T-cell (primary cell): ENCODE results near the gene KCNQ2. TPM values are rescaled to one million over a fixed set of nuclear protein-coding genes. Genes with fewer than 3 reads are reported as not detected.
A peak's percentile ranks its signal among the peaks of the same experiment; 100 is the strongest.
"Not testable (repeated sequence)": the region's sequence is repeated elsewhere in the genome, so short reads cannot be mapped to it uniquely, and the experiment has no call there.

Experiments
- ATAC-seq, 4 experiments: fragments of 200-7000 bp in 3 of 4; fragments of 150-1000 bp in 1 of 4; cut with Tn5 transposase; replicated peaks in 1 of 4; 1 replicate in 3 of 4; 2 replicates in 1 of 4; pipeline ENCODE4 v1.10.0; 2021; ENCODE audit warnings: moderate library complexity in 3 of 4, mild to moderate bottlenecking in 2 of 4, moderate number of reproducible peaks in 1 of 4
- CTCF ChIA-PET, 2 donors: fragments of 300-600 bp; sonication (Branson Sonifier 250); formaldehyde crosslinking; loops; one replicate each; lab custom pipeline; 2022; ENCODE audit warnings: antibody characterized with exemption in 2 of 2; lab: Charles Lee
- POLR2A ChIA-PET, 2 donors: fragments of 300-600 bp; sonication (Branson Sonifier 250); formaldehyde crosslinking; loops; one replicate each; lab custom pipeline; 2022; ENCODE audit warnings: antibody characterized with exemption in 2 of 2; lab: Charles Lee
- DNase-seq, 35 experiments: peaks; one replicate each; pipeline versions ENCODE4 v3.0.0 to v3.0.0-alpha.2; 2013 to 2023
- H3K27ac ChIP-seq: one replicate; pipeline ENCODE4 v1.5.1; 2013; ENCODE audit warnings: low read length
- H3K27me3 ChIP-seq, 2 experiments: replicated peaks in 1 of 2; 1 replicate in 1 of 2; 2 replicates in 1 of 2; pipeline versions ENCODE4 v1.6.1 to v1.7.0; 2013; ENCODE audit warnings: low read length in 1 of 2, mixed read lengths in 1 of 2; ENCODE audit not compliant: control insufficient read depth in 2 of 2, insufficient read depth in 2 of 2; ENCODE audit errors: extremely low read depth in 1 of 2
- H3K36me3 ChIP-seq, 2 donors: 1 replicate in 1 of 2; 2 replicates in 1 of 2; pipeline versions ENCODE4 v1.6.1 to v1.7.0; 2013; ENCODE audit warnings: low read length in 1 of 2; ENCODE audit not compliant: control insufficient read depth in 2 of 2, insufficient read depth in 1 of 2; ENCODE audit errors: extremely low read depth in 1 of 2
- H3K4me1 ChIP-seq, 2 experiments: 1 replicate in 1 of 2; 2 replicates in 1 of 2; pipeline versions ENCODE4 v1.6.1 to v1.7.0; 2013; ENCODE audit warnings: low read length in 2 of 2, mixed read lengths in 1 of 2; ENCODE audit not compliant: insufficient read depth in 2 of 2, control insufficient read depth in 1 of 2; ENCODE audit errors: extremely low read depth in 1 of 2
- H3K4me3 ChIP-seq, 2 donors: 1 replicate in 1 of 2; 2 replicates in 1 of 2; pipeline versions ENCODE4 v1.5.1 to v1.7.0; 2013; ENCODE audit warnings: mild to moderate bottlenecking in 2 of 2, low read length in 1 of 2, moderate library complexity in 1 of 2; ENCODE audit not compliant: control insufficient read depth in 1 of 2; ENCODE audit errors: extremely low read depth in 1 of 2
- H3K9me3 ChIP-seq: 2 replicates; pipeline ENCODE4 v1.7.0; 2013
- H3K27ac Mint-ChIP-seq, 2 donors: one replicate each; pipeline ENCODE4 v1.8.0; 2020 to 2021; ENCODE audit warnings: mild to moderate bottlenecking in 2 of 2, mixed read lengths in 2 of 2
- H3K27me3 Mint-ChIP-seq, 2 donors: one replicate each; pipeline ENCODE4 v1.8.0; 2021 to 2022; ENCODE audit warnings: mixed read lengths in 2 of 2
- H3K36me3 Mint-ChIP-seq: one replicate; pipeline ENCODE4 v1.8.0; 2021; ENCODE audit warnings: mixed read lengths
- H3K4me1 Mint-ChIP-seq, 3 donors: one replicate each; pipeline ENCODE4 v1.8.0; 2020 to 2022; ENCODE audit warnings: mixed read lengths in 3 of 3, mild to moderate bottlenecking in 1 of 3
- H3K4me3 Mint-ChIP-seq, 3 donors: one replicate each; pipeline ENCODE4 v1.8.0; 2020 to 2022; ENCODE audit warnings: mild to moderate bottlenecking in 3 of 3, mixed read lengths in 3 of 3, moderate library complexity in 3 of 3
- H3K9me3 Mint-ChIP-seq, 3 donors: one replicate each; pipeline ENCODE4 v1.8.0; 2020 to 2022; ENCODE audit warnings: mixed read lengths in 3 of 3
- WGBS: methylation state at CpG from one replicate; pipeline ENCODE4 v1.1.5; 2013; ENCODE audit warnings: missing lambda C conversion rate; ENCODE audit not compliant: insufficient coverage; 5-methylcytosine and 5-hydroxymethylcytosine counted together
- total RNA-seq, 35 experiments: library from RNA in 6 of 35; stranded (reverse) in 6 of 35; fragments of 120-200 nt in 1 of 35; gene quantifications; one replicate each; pipeline versions ENCODE4 v1.2.1 to v1.2.4 and lab custom pipeline; 2013 to 2026

The KCNQ2 gene
- total RNA-seq, 5 donors from 2014 or later (not counting 1 experiment from before 2014, with no cell fraction given) = 0.19 to 0.49 (median 0.32) TPM

- no peak overlapping the region for H3K4me3 ChIP-seq
- H3K9me3 Mint-ChIP-seq = no peaks in the 10 kb centered on the region
- H3K27ac Mint-ChIP-seq = no peak overlapping the region
- no peaks in the 10 kb centered on the region for H3K36me3 Mint-ChIP-seq
- CTCF ChIA-PET = no interaction called here
- DNase-seq = no peak
- peaks cover 0 to 2% (median 0%) of the 10 kb centered on the region in 3 donors for H3K4me1 Mint-ChIP-seq
- no peak for ATAC-seq
- no peaks in the 10 kb centered on the region for H3K4me1 ChIP-seq
- POLR2A ChIA-PET = no interaction called here
- no peak overlapping the region for H3K4me3 Mint-ChIP-seq
- H3K36me3 ChIP-seq = no peaks in the 10 kb centered on the region
- no peaks in the 10 kb centered on the region for H3K9me3 ChIP-seq
- peaks cover 26 to 57% of the 10 kb centered on the region in 2 donors for H3K27me3 Mint-ChIP-seq
- 54% methylated on average over 7 of the region's 11 CpGs for WGBS
- H3K27ac ChIP-seq = no peak overlapping the region
- H3K27me3 ChIP-seq = peaks cover 0 to 91% of the 10 kb centered on the region in 2 experiments
Measured at GRCh38 chr20:63482021-63482587, 9.6 kb upstream of the KCNQ2 start.

DNA sequence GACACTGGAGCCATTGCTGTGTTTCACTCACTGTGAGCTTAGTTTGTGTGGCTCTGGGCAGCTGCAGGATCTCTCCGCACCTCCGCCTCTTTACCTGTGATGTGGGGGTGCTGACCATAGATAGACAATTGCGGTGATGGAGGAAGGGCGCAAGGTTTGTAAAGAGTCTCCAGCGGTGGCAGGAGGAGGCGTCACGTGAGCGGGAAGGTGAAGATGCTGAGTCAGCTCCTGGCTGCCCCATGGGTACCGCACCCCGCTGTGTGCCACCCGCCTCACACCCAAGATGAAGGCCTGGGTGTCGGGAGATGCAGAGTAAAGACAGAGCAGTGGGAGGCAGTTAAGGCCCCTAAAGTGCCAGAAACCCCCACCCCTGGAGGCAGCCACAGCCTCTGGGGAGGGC lies 9.0 kb upstream of the KCNQ2 start:
- H3K9me3 ChIP-seq = no peaks in the 10 kb centered on the region
- H3K27me3 Mint-ChIP-seq = peaks cover 31 to 62% of the 10 kb centered on the region in 2 donors
- no peaks in the 10 kb centered on the region for H3K4me1 ChIP-seq
- no peaks in the 10 kb centered on the region for H3K36me3 ChIP-seq
- H3K27ac Mint-ChIP-seq = peak overlapping the region in 1 of 2 donors; percentile 23
- H3K36me3 Mint-ChIP-seq = no peaks in the 10 kb centered on the region
- peaks cover 0 to 91% of the 10 kb centered on the region in 2 experiments for H3K27me3 ChIP-seq
- ChIA-PET POLR2A (no interaction called here), CTCF (interaction anchor here in 1 of 2 donors (0.6 kb wide), 1 partner anchor 123 kb away, joined by 4 read pairs; no protein-coding TSS in a partner anchor)
- no peak overlapping the region for H3K4me3 ChIP-seq
- DNase-seq (no peak), ATAC-seq (no peak)
- WGBS = 54% methylated on average over 8 of the region's 12 CpGs
- no peak overlapping the region for H3K27ac ChIP-seq
- H3K9me3 Mint-ChIP-seq = no peaks in the 10 kb centered on the region
- H3K4me1 Mint-ChIP-seq = peaks cover 0 to 2% (median 0%) of the 10 kb centered on the region in 3 donors
- H3K4me3 Mint-ChIP-seq = no peak overlapping the region

DNA sequence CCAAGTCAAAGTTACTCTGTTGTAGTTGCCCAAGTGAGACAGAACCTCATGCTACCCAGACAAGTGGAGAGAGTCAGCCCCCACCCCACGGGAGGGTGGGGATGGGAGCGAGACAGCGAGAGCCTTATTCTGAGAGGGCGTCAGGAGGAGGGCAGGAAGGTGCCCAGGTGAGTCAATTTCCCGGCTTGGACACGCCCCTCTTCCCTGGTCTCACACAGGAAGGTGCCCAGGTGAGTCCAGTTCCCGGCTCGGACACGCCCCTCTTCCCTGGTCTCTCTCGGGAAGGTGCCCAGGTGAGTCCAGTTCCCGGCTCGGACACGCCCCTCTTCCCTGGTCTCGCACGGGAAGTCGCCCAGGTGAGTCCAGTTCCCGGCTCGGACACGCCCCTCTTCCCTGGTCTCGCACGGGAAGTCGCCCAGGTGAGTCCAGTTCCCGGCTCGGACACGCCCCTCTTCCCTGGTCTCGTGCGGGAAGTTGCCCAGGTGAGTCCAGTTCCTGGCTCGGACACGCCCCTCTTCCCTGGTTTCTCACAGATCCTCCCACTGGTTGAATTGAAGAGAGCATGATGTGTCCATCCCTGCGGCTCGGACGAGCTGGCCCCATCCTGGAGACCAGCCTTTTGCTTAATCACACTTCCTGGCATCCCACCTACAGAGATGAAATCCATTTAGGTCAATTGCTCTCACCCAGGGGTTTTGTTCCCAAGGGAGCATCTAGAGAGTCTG lies 7.4 kb upstream of the KCNQ2 start:
- peaks cover 31 to 67% of the 10 kb centered on the region in 2 donors for H3K27me3 Mint-ChIP-seq
- POLR2A ChIA-PET, H3K36me3 ChIP-seq, H3K9me3 Mint-ChIP-seq, CTCF ChIA-PET, H3K4me3 ChIP-seq, H3K27ac Mint-ChIP-seq, DNase-seq, H3K9me3 ChIP-seq, H3K4me1 ChIP-seq, H3K4me1 Mint-ChIP-seq, ATAC-seq, H3K36me3 Mint-ChIP-seq, H3K27ac ChIP-seq, H3K4me3 Mint-ChIP-seq: not testable (repeated sequence)
- 64% methylated on average over 24 of the region's 32 CpGs for WGBS
- peaks cover 0 to 91% of the 10 kb centered on the region in 2 experiments for H3K27me3 ChIP-seq

GRCh38 chr20:63478346-63479302 lies 6.2 kb upstream of the KCNQ2 start:
- DNase-seq (no peak), ATAC-seq (no peak)
- Histone ChIP-seq H3K36me3 (no peaks in the 10 kb centered on the region), H3K27me3 (peaks cover 3 to 92% of the 10 kb centered on the region in 2 experiments), H3K4me3 (no peak overlapping the region), H3K4me1 (peaks cover 0 to 7% of the 10 kb centered on the region in 2 experiments), H3K9me3 (no peaks in the 10 kb centered on the region), H3K27ac (no peak overlapping the region)
- WGBS = 81% methylated on average over 27 of the region's 34 CpGs
- POLR2A ChIA-PET = no interaction called here
- Mint-ChIP-seq H3K4me1 (peaks cover 0 to 8% (median 5%) of the 10 kb centered on the region in 3 donors), H3K27ac (no peak overlapping the region), H3K4me3 (no peak overlapping the region), H3K9me3 (no peaks in the 10 kb centered on the region), H3K27me3 (peaks cover 40 to 72% of the 10 kb centered on the region in 2 donors), H3K36me3 (no peaks in the 10 kb centered on the region)
- CTCF ChIA-PET = no interaction called here

- Mint-ChIP-seq H3K36me3 (no peaks in the 10 kb centered on the region), H3K9me3 (no peaks in the 10 kb centered on the region), H3K4me1 (peaks cover 0 to 7% (median 5%) of the 10 kb centered on the region in 3 donors), H3K27me3 (peaks cover 38 to 76% of the 10 kb centered on the region in 2 donors), H3K27ac (no peak overlapping the region), H3K4me3 (no peak overlapping the region)
- ChIA-PET CTCF (no interaction called here), POLR2A (no interaction called here)
- Histone ChIP-seq H3K9me3 (no peaks in the 10 kb centered on the region), H3K4me3 (no peak overlapping the region), H3K27ac (no peak overlapping the region), H3K4me1 (peaks cover 0 to 10% of the 10 kb centered on the region in 2 experiments), H3K27me3 (peaks cover 3 to 94% of the 10 kb centered on the region in 2 experiments), H3K36me3 (no peaks in the 10 kb centered on the region)
- DNase-seq = no peak
- WGBS = 71% methylated on average over 14 of the region's 17 CpGs
- ATAC-seq = no peak
Measured at GRCh38 chr20:63477944-63478343, 5.5 kb upstream of the KCNQ2 start.

DNA sequence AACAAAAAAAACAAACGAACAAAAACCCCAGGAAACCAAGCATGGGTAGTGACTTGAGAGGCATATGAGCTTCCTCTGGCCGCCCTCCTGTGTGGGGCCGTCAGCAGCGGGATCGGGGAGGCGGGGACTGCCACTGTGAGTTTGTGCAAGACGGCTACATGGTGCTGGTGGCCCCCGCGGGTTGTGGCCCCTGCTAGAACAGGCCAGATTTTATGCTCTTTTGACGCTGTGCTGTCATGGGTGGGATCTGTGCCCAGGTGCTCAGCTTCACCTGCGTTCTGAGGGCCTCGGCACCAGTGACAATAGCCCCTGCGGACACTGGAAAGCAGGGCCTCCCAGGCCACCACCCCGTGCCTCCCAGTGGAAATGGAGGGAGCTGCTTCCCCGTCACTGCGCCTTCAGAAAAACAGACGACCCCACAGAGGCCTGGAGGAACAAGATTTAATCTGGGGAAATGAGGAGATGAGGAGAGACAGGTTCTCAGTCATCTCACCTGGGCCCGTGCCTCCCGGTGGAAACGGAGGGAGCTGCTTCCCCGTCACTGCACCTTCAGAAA lies 4.7 kb upstream of the KCNQ2 start:
- no peak overlapping the region for H3K27ac ChIP-seq
- peaks cover 0 to 12% of the 10 kb centered on the region in 2 experiments for H3K4me1 ChIP-seq
- no peaks in the 10 kb centered on the region for H3K9me3 ChIP-seq
- 44% methylated on average over 12 of the region's 21 CpGs for WGBS
- ChIA-PET POLR2A (no interaction called here), CTCF (no interaction called here)
- H3K36me3 Mint-ChIP-seq = no peaks in the 10 kb centered on the region
- H3K4me3 Mint-ChIP-seq = no peak overlapping the region
- H3K9me3 Mint-ChIP-seq = no peaks in the 10 kb centered on the region
- ATAC-seq (no peak), DNase-seq (no peak)
- H3K27me3 Mint-ChIP-seq = peaks cover 31 to 69% of the 10 kb centered on the region in 2 donors
- no peak overlapping the region for H3K27ac Mint-ChIP-seq
- H3K4me1 Mint-ChIP-seq = peaks cover 0 to 6% (median 5%) of the 10 kb centered on the region in 3 donors
- H3K36me3 ChIP-seq = no peaks in the 10 kb centered on the region
- H3K4me3 ChIP-seq = no peak overlapping the region
- H3K27me3 ChIP-seq = peaks cover 3 to 89% of the 10 kb centered on the region in 2 experiments
